ENCODE data around the gene LTBP1.

LTBP1 gene

DNA sequence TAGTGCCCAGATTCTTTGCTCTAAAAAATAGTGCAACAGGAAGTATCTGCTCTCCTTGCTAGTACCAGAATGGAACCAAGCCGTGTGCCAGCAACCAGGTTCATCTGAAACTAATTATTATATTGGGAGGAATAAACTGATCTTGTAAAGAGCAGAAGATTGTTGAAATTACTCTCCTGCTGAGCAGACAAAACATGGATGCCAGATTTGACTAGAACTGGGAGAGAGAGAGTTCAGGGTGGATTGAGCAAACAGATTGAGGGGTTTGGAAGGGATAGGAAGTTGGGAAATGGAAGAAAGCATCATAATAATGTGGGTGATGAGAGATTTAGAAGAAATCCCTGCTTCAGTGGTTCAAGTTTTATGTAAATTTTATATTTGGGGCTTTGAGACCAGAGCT lies 369.6 kb downstream of the LTBP1 start:
- DNase-seq (ENCODE audit: low read depth): no peak

DNA sequence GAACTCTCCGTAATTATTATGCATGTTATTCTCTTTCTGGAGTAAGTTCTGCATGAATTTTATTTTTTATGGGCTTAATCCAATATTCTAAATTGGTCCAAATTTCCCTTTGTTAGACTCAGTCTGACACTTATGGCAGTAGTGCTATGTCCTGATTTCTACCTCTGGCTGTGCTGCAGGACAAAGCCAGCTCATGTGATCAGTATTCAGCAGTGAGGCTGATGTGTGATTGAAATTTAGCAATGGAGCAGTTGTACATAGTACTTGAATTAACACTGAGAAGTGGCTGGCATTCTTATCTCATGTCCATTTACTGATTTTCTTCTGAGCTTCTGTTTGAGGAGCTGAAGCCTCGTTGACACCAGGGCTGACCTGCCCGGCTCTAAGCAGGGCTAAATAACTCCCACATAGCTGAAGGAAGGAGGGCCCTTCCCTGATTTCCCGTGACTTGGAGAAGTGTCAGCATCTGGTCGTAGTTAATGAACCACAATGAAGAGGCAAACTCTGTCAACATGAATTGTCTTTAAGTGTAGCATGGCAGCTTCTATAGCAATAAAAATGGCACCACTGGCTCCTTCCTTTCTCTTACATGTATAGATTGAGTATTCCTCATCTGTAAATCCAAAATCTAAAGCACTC lies 370.7 kb downstream of the LTBP1 start:
- peak; percentile 30 for DNase-seq (ENCODE audit: low read depth)

DNA sequence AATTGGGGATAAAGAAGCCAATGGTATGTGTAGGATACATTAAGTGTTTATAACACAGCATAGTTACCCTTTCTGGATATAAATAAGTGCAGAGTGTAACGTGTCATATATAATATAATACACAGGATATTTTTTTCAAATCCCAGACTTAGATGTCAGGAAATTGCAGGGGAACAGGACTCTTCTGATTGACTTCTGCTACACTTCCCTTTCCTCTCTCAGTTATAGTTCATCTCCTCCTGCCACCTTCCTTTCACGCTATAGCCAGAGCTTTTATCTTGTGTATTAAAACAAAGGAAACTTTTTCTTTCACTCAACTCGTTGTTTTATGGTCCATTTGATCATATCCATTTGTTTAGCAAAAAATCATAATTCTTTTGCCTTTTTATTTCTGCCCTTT lies 371.7 kb downstream of the LTBP1 start:
- DNase-seq (ENCODE audit: low read depth): no peak

DNA sequence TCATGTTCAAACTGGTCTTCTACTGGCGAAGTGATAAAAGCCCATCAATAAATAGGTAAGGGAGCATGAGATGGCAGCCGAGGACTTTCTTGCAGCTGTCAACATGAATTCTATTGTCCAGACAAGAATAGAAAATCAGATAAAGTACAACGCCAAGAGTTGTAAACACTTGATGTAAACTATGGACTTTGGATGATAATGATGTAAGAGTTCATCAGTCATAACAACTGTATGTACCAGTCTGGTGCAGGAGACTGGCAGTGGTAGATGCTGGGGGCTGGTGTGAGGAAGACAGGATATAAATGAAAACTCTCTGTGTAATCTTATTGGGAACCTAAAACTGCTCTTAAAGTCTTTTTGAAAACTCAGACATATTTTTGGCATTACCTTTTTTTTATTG lies 373.8 kb downstream of the LTBP1 start:
- DNase-seq (ENCODE audit: low read depth): no peak

DNA sequence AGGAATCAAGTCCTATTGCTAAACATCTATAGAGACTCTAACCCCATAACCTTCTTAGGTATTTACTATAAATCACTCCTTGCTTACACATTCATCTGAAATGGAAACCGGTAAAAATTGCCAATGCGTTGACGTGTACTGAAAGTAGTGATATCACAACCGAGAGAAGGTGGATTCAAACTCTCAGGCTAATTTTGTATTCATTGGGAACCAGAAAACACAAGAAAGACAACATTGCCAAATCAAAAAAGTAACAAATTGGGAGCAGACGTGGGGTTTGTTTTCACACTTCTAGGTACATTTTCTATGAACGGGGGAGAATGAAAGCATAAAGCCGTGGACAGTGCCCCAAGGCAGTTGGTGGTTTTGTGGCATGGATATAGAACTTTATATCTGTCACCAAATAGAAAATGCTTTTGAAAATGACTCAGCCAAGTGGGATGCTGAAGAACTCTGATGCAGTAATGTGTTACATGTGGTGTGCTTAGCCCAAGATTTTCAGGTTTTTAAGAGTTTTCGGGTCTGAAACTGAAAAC lies 374.6 kb downstream of the LTBP1 start:
- DNase-seq (ENCODE audit: low read depth): peak; percentile 67

DNA sequence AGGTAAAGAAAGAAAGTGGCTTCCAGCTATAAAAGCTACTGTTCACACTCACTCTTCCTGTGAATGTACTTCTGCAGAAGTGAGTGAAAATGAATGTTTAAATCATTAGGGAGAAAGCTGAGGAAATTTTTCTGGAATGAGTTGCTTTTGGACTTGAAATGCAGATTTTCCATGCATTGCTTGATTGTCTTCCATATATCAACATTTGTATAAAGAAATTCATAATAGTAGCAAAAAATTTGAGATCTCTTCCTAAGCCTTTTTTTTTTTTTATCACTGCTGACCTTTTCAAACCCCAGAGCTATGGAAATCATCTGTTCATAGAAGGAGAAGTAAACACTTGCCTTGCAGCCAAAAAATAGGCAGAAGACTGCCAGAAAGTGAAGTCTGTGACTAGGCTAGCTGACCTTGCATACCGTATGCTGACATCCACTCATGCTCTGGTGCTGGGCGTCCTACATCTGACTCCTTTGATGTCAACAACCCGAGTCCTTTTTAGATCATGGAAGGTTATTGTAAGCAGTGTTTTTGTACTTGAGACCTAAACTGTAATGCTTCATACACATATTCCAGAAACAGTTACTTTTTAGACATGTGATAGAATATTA lies 375.2 kb downstream of the LTBP1 start:
- peak; percentile 34 for DNase-seq (ENCODE audit: low read depth)

DNA sequence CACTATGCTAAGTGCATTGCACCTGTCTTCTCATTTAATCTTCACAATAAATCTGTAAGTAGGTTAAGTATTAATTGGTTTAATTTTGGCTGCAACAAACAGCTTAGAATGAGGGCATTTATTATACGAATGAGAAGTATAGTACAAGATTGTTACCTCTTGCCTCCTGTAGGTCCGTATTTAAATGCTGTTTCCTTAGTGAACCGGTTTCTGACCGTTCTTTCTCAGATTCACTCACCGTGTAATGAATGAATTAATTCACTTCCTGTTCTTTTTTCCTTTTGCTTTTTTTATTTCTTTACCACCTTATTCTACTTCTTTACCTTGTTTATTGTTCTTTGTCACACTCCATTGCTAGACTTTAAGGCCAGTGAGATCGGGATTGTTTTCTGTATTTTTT lies 375.9 kb downstream of the LTBP1 start:
- DNase-seq (ENCODE audit: low read depth): no peak

DNA sequence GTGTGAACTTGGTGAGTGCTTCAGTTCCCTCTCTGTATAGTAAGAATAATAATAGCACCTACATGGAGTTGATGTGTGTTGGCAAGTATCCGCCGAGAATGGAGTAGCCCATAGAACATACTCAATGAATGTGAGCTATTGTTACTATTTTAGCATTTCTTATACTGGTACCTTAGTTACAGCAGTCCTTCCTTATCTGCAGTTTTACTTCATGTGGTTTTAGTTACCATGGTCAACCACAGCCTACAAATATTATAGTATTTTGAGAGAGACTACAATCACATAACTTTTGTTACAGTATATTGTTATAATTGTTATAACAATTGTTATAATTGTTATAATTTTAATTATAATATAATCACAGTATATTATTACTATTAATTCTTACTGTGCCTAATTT lies 377.2 kb downstream of the LTBP1 start:
- no peak for DNase-seq (ENCODE audit: low read depth)

DNA sequence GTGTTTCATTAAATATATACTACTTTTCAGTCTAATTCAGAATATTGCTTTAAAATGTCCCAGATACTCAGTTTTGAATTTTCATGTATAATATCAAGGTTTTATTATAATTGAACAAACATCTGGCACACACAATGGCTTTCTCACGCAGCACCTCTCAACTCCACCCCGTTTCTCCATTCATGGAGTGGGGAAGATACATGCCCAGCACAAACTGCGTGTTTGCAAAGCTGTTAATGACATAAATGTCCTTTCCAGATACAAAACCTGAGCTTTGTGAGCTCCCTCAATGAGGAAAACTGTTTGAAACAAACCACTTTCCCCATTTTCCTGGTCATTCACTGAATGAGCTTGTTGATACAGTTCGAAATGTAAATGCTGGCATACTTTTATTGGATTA lies 379.3 kb downstream of the LTBP1 start:
- DNase-seq (ENCODE audit: low read depth): no peak

DNA sequence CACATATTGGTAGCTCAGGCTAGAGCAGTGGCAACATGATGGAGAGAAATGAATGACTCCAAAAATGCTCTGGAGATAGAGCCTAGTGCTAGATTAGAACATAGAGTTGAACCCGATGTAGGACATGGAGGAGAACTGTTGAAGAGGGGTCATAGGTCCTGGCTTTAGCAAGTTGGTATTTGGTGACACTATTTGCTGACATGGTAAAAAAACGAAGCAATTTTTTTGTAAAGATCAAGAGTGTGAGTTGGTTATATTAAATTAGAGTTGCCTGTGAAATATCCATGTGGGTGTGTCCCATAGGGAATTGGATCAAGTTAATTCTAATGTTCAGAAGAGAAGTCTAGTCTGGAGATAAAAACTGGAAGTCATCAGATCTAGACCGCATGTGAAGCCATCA lies 386.7 kb downstream of the LTBP1 start:
- DNase-seq (ENCODE audit: low read depth): no peak

DNA sequence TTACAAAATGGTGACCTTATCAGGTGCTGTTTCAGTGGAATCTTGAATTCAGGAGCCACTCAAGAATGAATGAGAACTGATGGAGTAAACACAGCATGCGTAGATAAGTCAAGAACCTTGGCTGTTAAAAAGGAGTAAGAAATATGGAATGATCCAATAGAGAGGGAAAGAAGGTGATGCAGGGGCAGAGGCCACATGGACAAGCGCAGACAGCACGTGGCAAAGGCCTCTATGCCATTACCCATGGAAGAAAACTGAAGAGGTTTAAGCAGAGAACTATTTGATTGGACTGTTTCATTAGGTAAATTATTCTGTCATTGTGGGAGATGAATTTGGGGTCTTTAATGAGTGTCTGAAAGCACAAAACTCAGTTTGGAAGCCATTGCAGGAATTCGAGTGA lies 387.3 kb downstream of the LTBP1 start:
- DNase-seq (ENCODE audit: low read depth): no peak

DNA sequence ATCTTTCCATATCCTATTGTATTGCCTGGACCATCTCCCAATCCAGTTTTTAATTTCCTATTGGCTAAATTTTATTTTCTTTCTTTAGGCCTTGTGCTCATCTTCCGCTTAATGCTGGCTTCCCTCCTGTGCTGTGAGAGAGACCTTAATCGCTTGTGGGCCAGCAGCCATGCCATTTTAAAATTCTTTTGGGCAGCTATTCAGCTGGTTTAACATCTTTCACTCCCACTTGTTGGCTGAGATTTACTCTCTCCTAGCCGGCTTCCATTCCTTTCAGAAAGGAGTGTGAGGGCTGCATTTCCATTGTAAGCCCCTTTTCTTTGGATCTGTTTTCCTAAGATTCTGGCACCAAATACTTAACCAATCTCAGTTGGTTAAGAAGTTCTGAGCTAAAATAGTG lies 388.8 kb downstream of the LTBP1 start:
- DNase-seq (ENCODE audit: low read depth): no peak

DNA sequence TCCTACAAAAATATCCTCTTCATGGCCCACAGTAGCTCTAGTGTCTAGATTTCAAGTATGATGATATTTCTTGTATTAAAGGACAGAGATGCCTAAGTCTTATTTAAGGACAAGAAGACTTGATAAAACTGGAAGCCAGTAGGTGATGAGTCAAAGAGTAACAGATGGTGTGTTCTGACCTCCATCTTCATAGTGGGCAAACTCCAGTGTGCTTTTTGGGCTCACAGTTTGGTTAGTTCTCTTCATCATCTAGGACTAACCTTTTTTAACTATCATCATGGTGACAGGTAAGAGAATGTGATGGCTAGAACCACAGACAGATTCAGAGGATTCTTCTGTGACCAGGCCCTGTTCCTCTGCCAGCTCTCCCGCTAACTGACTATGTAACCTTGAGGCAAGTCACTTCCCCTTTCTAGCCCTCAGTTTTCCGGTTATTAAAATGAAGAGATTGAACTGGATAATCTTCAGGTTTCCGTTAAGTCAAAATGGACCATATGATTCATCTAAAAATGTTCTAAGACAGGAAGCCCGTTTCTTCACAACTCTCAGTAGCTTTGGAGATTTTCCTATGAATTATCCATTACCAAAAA lies 389.4 kb downstream of the LTBP1 start:
- DNase-seq (ENCODE audit: low read depth): no peak

DNA sequence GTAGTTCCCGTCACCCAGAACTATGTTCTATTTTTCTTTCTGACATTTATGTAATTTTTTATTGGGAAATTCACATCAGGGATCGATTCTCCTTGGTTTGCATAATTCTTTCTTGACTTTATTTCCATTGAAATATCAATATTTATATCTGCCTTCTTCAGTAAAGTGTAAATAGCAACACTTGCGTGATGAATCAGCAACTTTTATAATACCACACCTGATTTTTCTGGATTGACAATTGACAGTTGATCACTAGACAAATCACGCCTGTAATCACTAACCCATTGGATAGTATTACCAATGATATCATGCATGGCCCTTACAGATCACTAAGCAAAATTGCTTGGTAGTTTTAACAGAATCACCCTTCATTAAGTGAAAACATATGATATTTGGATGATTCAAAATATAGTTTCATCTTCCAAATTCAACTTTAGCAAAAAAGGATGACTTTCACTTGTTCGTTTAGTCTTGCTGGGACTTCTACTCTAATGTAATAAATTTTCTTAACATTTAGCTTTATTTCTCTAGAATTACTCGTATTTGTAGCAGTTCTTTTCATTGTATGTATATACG lies 390.7 kb downstream of the LTBP1 start:
- DNase-seq (ENCODE audit: low read depth): no peak

DNA sequence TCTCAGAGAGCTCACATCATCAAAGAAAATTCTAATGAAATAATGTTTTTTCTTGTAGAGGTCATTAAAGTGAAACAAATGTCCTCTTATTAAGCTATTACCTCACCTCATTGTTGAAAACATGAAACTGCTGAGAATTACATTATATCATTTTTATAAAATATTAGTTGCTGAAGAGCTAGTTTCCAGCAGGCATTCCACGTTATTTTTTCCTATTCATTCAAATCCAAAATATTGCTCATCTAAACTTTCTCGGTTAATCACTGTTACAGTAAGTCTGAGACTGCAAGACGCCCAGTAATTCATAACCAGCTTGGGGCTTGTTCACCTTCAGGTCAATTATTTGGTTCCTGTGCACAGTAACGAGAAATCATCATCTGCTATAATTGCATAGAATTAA lies 391.2 kb downstream of the LTBP1 start:
- no peak for DNase-seq (ENCODE audit: low read depth)

DNA sequence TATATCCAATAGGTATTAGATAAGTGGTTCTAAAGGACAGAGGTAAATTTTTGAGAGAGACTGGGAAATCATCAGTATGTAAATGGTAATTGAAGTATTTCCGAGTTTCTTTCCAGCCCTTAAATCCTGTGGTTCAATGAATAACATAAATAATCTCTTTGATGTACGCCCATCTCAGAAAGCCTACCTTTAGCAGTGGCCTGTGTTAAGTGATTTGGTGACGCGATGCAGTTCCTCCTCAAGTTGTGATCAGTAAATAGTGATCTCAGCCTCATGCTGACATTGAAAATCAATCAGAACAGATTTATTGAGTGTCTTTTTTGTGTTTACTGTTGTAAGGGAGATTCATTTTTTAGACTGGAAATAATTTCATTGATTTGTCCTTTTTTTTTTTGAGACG lies 392.5 kb downstream of the LTBP1 start:
- no peak for DNase-seq (ENCODE audit: low read depth)

DNA sequence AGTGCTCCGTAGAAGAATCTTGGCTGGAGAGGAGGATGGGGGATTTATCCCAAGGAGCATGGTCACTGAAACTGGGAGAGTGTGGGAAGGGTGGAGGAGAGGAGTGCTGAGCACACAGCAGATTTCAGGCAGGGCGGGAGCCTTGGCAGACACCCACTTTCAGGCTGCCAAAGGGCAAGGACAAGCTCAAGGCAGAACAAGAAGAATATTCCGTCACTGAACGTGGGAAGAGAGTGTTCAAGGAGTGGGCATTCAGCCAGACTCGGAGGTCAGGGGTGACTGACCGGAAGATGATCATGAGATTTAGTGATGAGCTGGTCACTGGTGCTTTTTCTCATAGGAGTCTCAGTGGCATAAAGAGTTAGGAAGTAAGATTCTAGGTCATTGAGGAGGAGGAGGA lies 393.5 kb downstream of the LTBP1 start:
- no peak for DNase-seq (ENCODE audit: low read depth)

DNA sequence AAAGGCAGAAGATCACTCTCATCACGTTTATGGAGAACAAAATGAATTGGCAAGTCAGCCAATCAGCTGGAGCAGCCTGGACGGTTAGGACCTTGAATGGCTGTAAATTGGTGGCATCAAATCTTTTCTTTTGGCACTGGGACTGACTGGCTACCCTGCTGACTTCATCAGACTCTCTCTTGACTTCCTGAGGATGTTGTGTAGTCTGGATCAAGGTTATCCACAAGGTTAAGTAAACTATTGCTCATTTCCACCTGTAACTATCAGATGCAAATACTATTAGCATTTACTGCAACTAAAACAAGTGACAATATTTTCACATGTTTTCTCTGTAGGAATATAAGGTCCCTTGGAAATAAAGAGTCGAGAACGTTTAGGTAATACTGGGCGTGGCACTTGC lies 395.4 kb downstream of the LTBP1 start:
- no peak for DNase-seq (ENCODE audit: low read depth)

DNA sequence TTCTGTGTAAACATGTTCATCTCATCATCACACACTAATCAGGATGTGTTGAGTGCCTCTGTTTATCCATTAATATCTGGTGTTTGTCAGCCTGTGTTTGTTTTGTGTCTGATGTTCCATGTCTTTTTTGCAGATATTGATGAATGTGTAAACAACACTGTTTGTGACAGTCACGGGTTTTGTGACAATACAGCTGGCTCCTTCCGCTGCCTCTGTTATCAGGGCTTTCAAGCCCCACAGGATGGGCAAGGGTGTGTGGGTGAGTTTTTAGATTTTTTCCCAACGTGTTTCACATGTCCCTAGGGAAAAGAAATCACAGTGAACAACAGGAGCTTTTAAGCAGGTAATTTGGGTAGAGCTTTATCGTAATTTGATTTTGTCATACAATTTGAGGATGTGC lies 396.0 kb downstream of the LTBP1 start:
- no peak for DNase-seq (ENCODE audit: low read depth)

DNA sequence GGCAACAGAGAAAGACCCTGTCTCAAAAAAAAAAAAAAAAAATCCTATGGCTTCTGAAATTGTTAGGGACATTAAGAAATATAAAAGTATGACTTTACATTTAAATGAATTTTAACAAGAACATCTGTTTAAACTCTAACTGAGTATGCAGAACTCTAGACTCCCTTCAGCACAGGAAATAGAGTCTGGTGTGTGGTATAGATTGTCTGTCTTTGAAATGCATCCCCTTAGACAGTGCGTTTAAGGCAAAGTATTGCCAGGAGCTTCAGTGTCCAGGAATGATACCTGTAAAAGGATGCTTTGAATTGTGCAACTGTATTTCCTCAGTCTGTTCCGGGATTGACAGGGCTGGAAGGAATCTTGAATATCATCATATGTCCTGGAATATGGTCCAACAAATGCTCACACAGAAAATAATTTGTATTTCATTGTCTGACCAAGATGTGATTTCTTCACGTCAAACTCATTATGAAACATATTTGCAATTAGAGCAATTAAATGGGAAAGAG lies 396.7 kb downstream of the LTBP1 start:
- no peak for DNase-seq (ENCODE audit: low read depth)

DNA sequence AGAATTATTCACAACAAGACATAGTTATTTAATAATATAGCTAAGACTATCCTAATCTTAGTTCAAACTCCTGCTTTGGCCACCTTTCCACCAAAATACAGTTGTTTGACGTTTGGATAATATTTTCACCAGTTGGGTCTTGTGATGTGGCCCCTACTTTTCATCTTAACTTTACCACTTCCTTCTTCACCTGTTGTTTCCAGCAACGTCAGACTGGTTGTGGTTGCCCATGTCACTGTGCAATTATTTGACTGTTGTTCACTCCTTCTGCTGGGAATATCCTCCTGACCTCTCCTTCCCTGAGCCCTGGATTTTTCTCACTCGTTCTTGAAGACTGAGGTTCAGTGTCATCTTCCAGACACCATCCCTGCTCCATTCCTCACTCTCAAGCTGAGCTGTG lies 397.5 kb downstream of the LTBP1 start:
- no peak for DNase-seq (ENCODE audit: low read depth)

DNA sequence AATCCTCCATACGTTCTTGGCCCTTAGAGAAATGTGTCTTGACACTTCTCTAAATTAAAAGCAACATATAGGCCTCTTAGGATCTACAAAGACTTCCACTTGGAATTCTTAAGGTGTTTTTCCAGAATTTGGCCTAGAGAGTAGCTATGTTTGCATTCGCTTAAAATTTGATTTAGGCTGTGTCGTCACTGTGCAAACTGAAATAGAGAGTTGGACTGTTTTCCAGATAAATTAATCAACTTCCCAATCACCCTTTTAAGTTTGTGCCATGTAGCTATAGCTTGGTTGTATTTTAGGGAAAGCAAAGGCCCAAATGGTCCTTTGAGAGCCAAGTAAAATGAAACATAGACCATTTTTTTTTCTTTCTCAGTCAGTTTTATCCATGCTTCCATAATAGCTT lies 401.1 kb downstream of the LTBP1 start:
- no peak for DNase-seq (ENCODE audit: low read depth)

DNA sequence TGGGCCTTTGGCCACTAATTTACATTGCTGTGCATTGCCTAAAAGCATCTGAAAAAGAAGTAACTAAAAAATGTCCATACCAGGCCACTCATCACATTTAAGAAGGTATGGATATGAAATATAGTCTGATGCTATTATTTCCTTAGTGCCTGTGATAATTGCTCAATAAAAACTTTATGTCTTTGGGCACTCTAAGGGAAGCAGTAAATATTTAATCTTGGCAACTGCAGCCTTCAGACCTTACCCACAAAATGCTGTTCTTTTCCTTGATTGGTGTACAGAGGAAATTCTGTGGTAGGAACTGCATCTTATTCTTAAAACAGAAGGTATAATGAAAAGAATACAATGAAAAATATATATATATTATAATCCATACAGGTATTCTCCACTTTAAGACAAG lies 403.9 kb downstream of the LTBP1 start:
- no peak for DNase-seq (ENCODE audit: low read depth)
